ENCODE measurements around the gene KRT78.

The KRT78 gene

GRCh38 chr12:52822771-52823510 lies 25.9 kb downstream of the KRT78 start:
- no peak for DNase-seq

GRCh38 chr12:52821826-52822660 lies 26.8 kb downstream of the KRT78 start:
- no peak for DNase-seq

- DNase-seq = no peak
Measured at GRCh38 chr12:52821071-52821730, 27.6 kb downstream of the KRT78 start.

- DNase-seq = no peak
Measured at GRCh38 chr12:52820521-52820920, 28.3 kb downstream of the KRT78 start.

- no peak for DNase-seq
Measured at GRCh38 chr12:52819731-52820510, 28.9 kb downstream of the KRT78 start.

GRCh38 chr12:52818887-52819420 lies 29.8 kb downstream of the KRT78 start:
- DNase-seq = no peak

GRCh38 chr12:52818388-52818787 lies 30.4 kb downstream of the KRT78 start:
- no peak for DNase-seq

- no peak for DNase-seq
Measured at GRCh38 chr12:52817699-52818238, 31.0 kb downstream of the KRT78 start.

GRCh38 chr12:52817003-52817698 lies 31.6 kb downstream of the KRT78 start:
- no peak for DNase-seq

- DNase-seq = no peak
Measured at GRCh38 chr12:52815676-52816588, 32.9 kb downstream of the KRT78 start.

- no peak for DNase-seq
Measured at GRCh38 chr12:52815161-52815560, 33.6 kb downstream of the KRT78 start.

GRCh38 chr12:52814710-52815155 lies 34.1 kb downstream of the KRT78 start:
- DNase-seq = no peak

GRCh38 chr12:52813885-52814709 lies 34.7 kb downstream of the KRT78 start, which contains the start of gene KRT4:
KRT4 (minus strand) TSS chr12:52814116; CDS start chr12:52814058, 58 bp downstream.
- no peak for DNase-seq

GRCh38 chr12:52813203-52813819 lies 35.5 kb downstream of the KRT78 start:
- no peak for DNase-seq

GRCh38 chr12:52812749-52813148 lies 36.0 kb downstream of the KRT78 start:
- DNase-seq = no peak

GRCh38 chr12:52812073-52812400 lies 36.8 kb downstream of the KRT78 start:
- DNase-seq = no peak

GRCh38 chr12:52811191-52812072 lies 37.4 kb downstream of the KRT78 start:
- no peak for DNase-seq

GRCh38 chr12:52810554-52810953 lies 38.2 kb downstream of the KRT78 start:
- DNase-seq = no peak
